SK-N-SH (cell line): ENCODE results near the gene RAB5IF. TPM values are rescaled to one million over a fixed set of nuclear protein-coding genes. Genes with fewer than 3 reads are reported as not detected.

Experiments used
- CTCF ChIA-PET: fragments of 300-600, 350-600 bp; formaldehyde crosslinking; extraction: SDS; loops from one replicate; lab custom pipeline; 2021; lab: Yijun Ruan, JAX
- POLR2A ChIA-PET: fragments of 350-600 bp; sonication (Branson Sonifier 250); formaldehyde crosslinking; extraction: SDS; loops from one replicate; lab custom pipeline; 2020; ENCODE audit warnings: antibody characterized with exemption, inconsistent platforms; lab: Yijun Ruan, JAX
- DNase-seq: peaks from one replicate; pipeline ENCODE4 v3.0.0; 2012
- H2AFZ ChIP-seq: fragments of 200-600 bp; sonication (generic); 2 replicates; pipeline ENCODE4 v1.8.1; 2016; ENCODE audit warnings: antibody characterized with exemption, mild to moderate bottlenecking, low read depth
- H3F3A ChIP-seq: fragments of 200-600 bp; sonication (generic); replicated peaks from 2 replicates; pipeline ENCODE3; 2016; ENCODE audit warnings: antibody characterized with exemption, mild to moderate bottlenecking; ENCODE audit not compliant: insufficient read depth
- H3K27ac ChIP-seq, 2 experiments: fragments of 200-500 bp in 1 of 2; fragments of 200-600 bp in 1 of 2; sonication (Bioruptor generic) in 1 of 2; sonication (generic), shearing (Covaris generic) in 1 of 2; 2 replicates each; pipeline versions ENCODE4 v1.5.1 to v1.6.1; 2014 to 2016; ENCODE audit warnings: low read depth in 2 of 2, inconsistent platforms in 1 of 2, low read length in 1 of 2, mild to moderate bottlenecking in 1 of 2, mixed read lengths in 1 of 2
- H3K27me3 ChIP-seq: fragments of 200-600 bp; sonication (generic), shearing (Covaris generic); 2 replicates; pipeline ENCODE4 v1.6.1; 2016; ENCODE audit warnings: mixed run types; ENCODE audit not compliant: insufficient read depth
- H3K36me3 ChIP-seq, 2 experiments: fragments of 200-500 bp in 1 of 2; fragments of 200-600 bp in 1 of 2; sonication (Bioruptor generic) in 1 of 2; sonication (generic) in 1 of 2; replicated peaks in 1 of 2; 2 replicates each; pipeline versions ENCODE3 to v1.5.1; 2014 to 2016; ENCODE audit warnings: low read length in 1 of 2, mild to moderate bottlenecking in 1 of 2; ENCODE audit not compliant: insufficient read depth in 2 of 2, control insufficient read depth in 1 of 2
- H3K4me1 ChIP-seq, 2 experiments: fragments of 200-500 bp in 1 of 2; fragments of 200-600 bp in 1 of 2; sonication (Bioruptor generic) in 1 of 2; sonication (generic), shearing (Covaris generic) in 1 of 2; 2 replicates each; pipeline versions ENCODE4 v1.5.1 to v1.6.1; 2014 to 2016; ENCODE audit warnings: low read depth in 1 of 2, low read length in 1 of 2, mixed run types in 1 of 2; ENCODE audit not compliant: insufficient read depth in 2 of 2, control insufficient read depth in 1 of 2
- H3K4me2 ChIP-seq: fragments of 200-600 bp; sonication (generic), shearing (Covaris generic); 2 replicates; pipeline ENCODE4 v1.6.1; 2017; ENCODE audit warnings: mixed run types
- H3K4me3 ChIP-seq, 2 experiments: fragments of 200-500 bp in 1 of 2; fragments of 200-600 bp in 1 of 2; sonication (Bioruptor generic) in 1 of 2; sonication (generic), shearing (Covaris generic) in 1 of 2; 2 replicates each; pipeline versions ENCODE4 v1.5.1 to v1.8.1; 2014 to 2016; ENCODE audit warnings: low read depth in 2 of 2, inconsistent platforms in 1 of 2, low read length in 1 of 2, mild to moderate bottlenecking in 1 of 2, mixed read lengths in 1 of 2, moderate library complexity in 1 of 2
- H3K79me2 ChIP-seq: fragments of 200-600 bp; sonication (generic); 2 replicates; pipeline ENCODE4 v1.8.1; 2017; ENCODE audit warnings: mild to moderate bottlenecking; ENCODE audit not compliant: insufficient read depth
- H3K9ac ChIP-seq: fragments of 200-600 bp; sonication (generic); 2 replicates; pipeline ENCODE4 v1.6.1; 2017; ENCODE audit warnings: mixed run types
- H3K9me2 ChIP-seq: fragments of 200-600 bp; sonication (generic); 2 replicates; pipeline ENCODE4 v1.6.1; 2017; ENCODE audit warnings: mixed run types
- H3K9me3 ChIP-seq: fragments of 200-600 bp; sonication (generic); 2 replicates; pipeline ENCODE4 v1.6.1; 2017; ENCODE audit warnings: mixed run types, mild to moderate bottlenecking, moderate library complexity
- H4K20me1 ChIP-seq: fragments of 200-600 bp; sonication (generic); 2 replicates; pipeline ENCODE4 v1.6.1; 2017; ENCODE audit warnings: mild to moderate bottlenecking, mixed run types; ENCODE audit not compliant: insufficient read depth
- CHD2 ChIP-seq: fragments of 150-350 bp; IDR thresholded peaks from 2 replicates; pipeline ENCODE4 v1.6.1; 2018; ENCODE audit warnings: low read length; ENCODE audit not compliant: partially characterized antibody
- ELF1 ChIP-seq: IDR thresholded peaks from 2 replicates; pipeline ENCODE4 v1.4.0; 2012
- EP300 ChIP-seq, 2 experiments: IDR thresholded peaks; 2 replicates each; pipeline versions ENCODE4 v1.4.0 to v1.6.1; 2012; ENCODE audit warnings: borderline replicate concordance in 1 of 2, low read depth in 1 of 2, low read length in 1 of 2
- EZH2phosphoT487 ChIP-seq: fragments of 200-600 bp; sonication (generic); IDR thresholded peaks from 2 replicates; pipeline ENCODE4 v1.6.1; 2017; ENCODE audit warnings: low read depth, mixed run types, mild to moderate bottlenecking, antibody characterized with exemption, moderate library complexity, borderline replicate concordance
- FOXM1 ChIP-seq: IDR thresholded peaks from 2 replicates; pipeline ENCODE4 v1.4.0; 2012; ENCODE audit warnings: low read depth, mild to moderate bottlenecking
- GATA2 ChIP-seq: sonication (generic); formaldehyde crosslinking; IDR thresholded peaks from 2 replicates; pipeline ENCODE4 v1.5.0; 2020; ENCODE audit warnings: mild to moderate bottlenecking, missing genetic modification reagents
- JUND ChIP-seq: IDR thresholded peaks from 2 replicates; pipeline ENCODE4 v1.4.0; 2012
- MAX ChIP-seq: IDR thresholded peaks from 2 replicates; pipeline ENCODE4 v1.4.0; 2012; ENCODE audit warnings: low read depth
- MXI1 ChIP-seq: IDR thresholded peaks from 2 replicates; pipeline ENCODE4 v1.6.1; 2012; ENCODE audit warnings: mild to moderate bottlenecking, low read depth, low read length, improper control_type of control experiment
- NFIC ChIP-seq: IDR thresholded peaks from 2 replicates; pipeline ENCODE4 v1.4.0; 2012; ENCODE audit warnings: borderline replicate concordance
- NRF1 ChIP-seq: IDR thresholded peaks from 2 replicates; pipeline ENCODE4 v1.6.1; 2012; ENCODE audit warnings: low read depth, mild to moderate bottlenecking, low read length
- RAD21 ChIP-seq: IDR thresholded peaks from 2 replicates; pipeline ENCODE4 v1.6.1; 2012; ENCODE audit warnings: mild to moderate bottlenecking, low read length
- RCOR1 ChIP-seq: fragments of 150-350 bp; IDR thresholded peaks from 2 replicates; pipeline ENCODE4 v1.6.1; 2017; ENCODE audit warnings: antibody characterized with exemption, low read length
- RFX5 ChIP-seq: IDR thresholded peaks from 2 replicates; pipeline ENCODE4 v1.6.1; 2012; ENCODE audit warnings: mild to moderate bottlenecking, improper control_type of control experiment, low read length
- SMC3 ChIP-seq: IDR thresholded peaks from 2 replicates; pipeline ENCODE4 v1.6.1; 2012; ENCODE audit warnings: low read depth, low read length, improper control_type of control experiment
- TCF12 ChIP-seq: IDR thresholded peaks from 2 replicates; pipeline ENCODE4 v1.4.0; 2012
- USF1 ChIP-seq: IDR thresholded peaks from 2 replicates; pipeline ENCODE4 v1.4.0; 2012; ENCODE audit warnings: low read depth, borderline replicate concordance
- USF2 ChIP-seq: fragments of 150-350 bp; IDR thresholded peaks from 2 replicates; pipeline ENCODE4 v1.6.1; 2017; ENCODE audit warnings: antibody characterized with exemption, low read length, low read depth, borderline replicate concordance
- YY1 ChIP-seq: IDR thresholded peaks from 2 replicates; pipeline ENCODE4 v1.4.0; 2012; ENCODE audit warnings: low read depth, mild to moderate bottlenecking
- WGBS: methylation state at CpG from one replicate; pipeline ENCODE4 v1.1.6; 2017; ENCODE audit warnings: low lambda C conversion rate; 5-methylcytosine and 5-hydroxymethylcytosine counted together
- polyA plus RNA-seq, 3 experiments: library from polyadenylated mRNA; depleted of rRNA; stranded (reverse); fragments of >200 nt; gene quantifications; 2 replicates each; pipeline ENCODE4 v1.2.3, GENCODE V29; 2012

Gene RAB5IF
- polyA plus RNA-seq, 1 of the 3 experiments (the other 2 are of a cell fraction) = 91.1 TPM

DNA sequence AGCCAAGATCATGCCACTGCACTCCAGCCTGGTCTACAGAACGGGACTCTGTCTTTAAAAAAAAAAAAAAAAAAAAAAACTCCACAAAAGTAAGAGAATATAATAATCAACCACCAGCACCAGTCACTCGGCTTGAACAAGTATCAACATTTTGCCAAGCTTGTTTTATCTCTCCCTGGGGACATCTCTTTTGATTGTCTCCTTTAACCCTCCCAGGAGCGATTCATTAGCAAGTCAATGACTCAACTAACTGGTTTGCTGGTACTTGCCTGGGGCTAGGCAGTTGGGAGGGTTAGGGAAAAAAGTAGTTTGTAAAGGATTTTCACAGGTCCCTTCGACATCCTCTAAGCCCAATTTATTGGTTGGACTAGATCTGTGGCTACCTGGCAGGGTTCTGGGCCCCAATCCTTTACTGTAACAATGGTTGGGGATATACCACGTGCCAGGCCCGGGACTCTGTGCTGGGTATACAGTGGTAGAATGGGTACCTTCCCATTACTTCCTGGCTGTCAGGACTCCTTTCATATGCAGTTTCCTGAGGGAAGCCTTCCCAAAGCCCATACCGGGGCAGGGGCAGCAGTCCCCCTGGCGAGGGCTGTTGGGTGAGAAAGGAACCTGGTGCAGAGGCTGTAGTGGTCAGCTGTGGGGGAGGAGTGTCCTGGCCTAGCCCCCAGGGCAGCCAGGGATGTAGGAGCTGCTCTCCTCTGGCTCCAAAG is 20.0 kb upstream of the RAB5IF start:
- ChIA-PET CTCF (interaction anchor here (0.8 to 0.9 kb wide), 2 partner anchors 20 to 223 kb away, joined by 5 read pairs; partner anchors contain the start of gene RAB5IF), POLR2A (no interaction called here)

GRCh38 chr20:36587388-36588070 is 18.1 kb upstream of the RAB5IF start:
- Histone ChIP-seq H4K20me1 (no peaks in the 10 kb centered on the region), H3K9me3 (no peaks in the 10 kb centered on the region), H2AFZ (no peak overlapping the region), H3F3A (peaks cover 3% of the 10 kb centered on the region), H3K9ac (no peak overlapping the region), H3K36me3 (peaks cover 9 to 17% of the 10 kb centered on the region in 2 experiments), H3K27me3 (no peaks in the 10 kb centered on the region), H3K79me2 (no peaks in the 10 kb centered on the region), H3K4me3 (no peak overlapping the region), H3K4me1 (no peaks in the 10 kb centered on the region), H3K9me2 (no peaks in the 10 kb centered on the region), H3K27ac (no peak overlapping the region), H3K4me2 (no peak overlapping the region)
- DNase-seq = no peak
- CTCF ChIA-PET = interaction anchor here (1.5 kb wide), 1 partner anchor 30 kb away, joined by 5 read pairs; no protein-coding TSS in a partner anchor
- TF ChIP-seq JUND (no peak), MAX (no peak), ELF1 (no peak), USF2 (no peak), RFX5 (no peak)
- 97% methylated on average over 3 of the region's 3 CpGs for WGBS
- POLR2A ChIA-PET = interaction anchor here (1.0 kb wide), 2 partner anchors 18 to 23 kb away, joined by 3 read pairs; partner anchors contain the start of gene RAB5IF

More for the DNA sequence above, 20.0 kb upstream of the RAB5IF start:
- H3K9me3 ChIP-seq = no peaks in the 10 kb centered on the region
- no peaks in the 10 kb centered on the region for H3K79me2 ChIP-seq
- no peak overlapping the region for H3K4me3 ChIP-seq
- H3K27me3 ChIP-seq = no peaks in the 10 kb centered on the region
- H3K4me1 ChIP-seq = no peaks in the 10 kb centered on the region
- no peak overlapping the region for H3K9ac ChIP-seq
- no peaks in the 10 kb centered on the region for H3F3A ChIP-seq
- no peak overlapping the region for H3K4me2 ChIP-seq
- 88% methylated on average over 8 of the region's 8 CpGs for WGBS
- H2AFZ ChIP-seq = no peak overlapping the region
- peaks cover 10 to 14% of the 10 kb centered on the region in 2 experiments for H3K36me3 ChIP-seq
- no peaks in the 10 kb centered on the region for H4K20me1 ChIP-seq
- TF ChIP-seq GATA2 (no peak), MAX (no peak), MXI1 (no peak), CHD2 (no peak), USF1 (no peak), JUND (no peak), SMC3 (no peak), RCOR1 (no peak), EZH2phosphoT487 (no peak), YY1 (no peak), EP300 (IDR thresholded peaks at IDR 0.05; ENCODE audit: borderline replicate concordance in 1 of 2, low read depth in 1 of 2, low read length in 1 of 2) (no peak), FOXM1 (no peak), NFIC (no peak), RAD21 (no peak), NRF1 (no peak), TCF12 (no peak)
- TF ChIP-seq, all 33 proteins: peak for 0
- H3K9me2 ChIP-seq = no peaks in the 10 kb centered on the region
- no peak for DNase-seq
- H3K27ac ChIP-seq = no peak overlapping the region
